Endothelial cell of hepatic sinusoid (primary cell): ENCODE data around the gene RHCE.
"Not testable (repeated sequence)": the region's sequence is repeated elsewhere in the genome, so short reads cannot be mapped to it uniquely, and the experiment has no call there.

Experiments
- in situ Hi-C: cut with HindIII; loops from 2 replicates; pipeline ENCODE4 v1.10.0; 2017; ENCODE audit warnings: low sequenced_read_pairs

RHCE gene

GRCh38 chr1:25349606-25350005 lies 71.0 kb downstream of the RHCE start:
- in situ Hi-C loops = loop anchor here (10.0 kb wide), 1 partner anchor 145 kb away; no protein-coding TSS in a partner anchor

DNA sequence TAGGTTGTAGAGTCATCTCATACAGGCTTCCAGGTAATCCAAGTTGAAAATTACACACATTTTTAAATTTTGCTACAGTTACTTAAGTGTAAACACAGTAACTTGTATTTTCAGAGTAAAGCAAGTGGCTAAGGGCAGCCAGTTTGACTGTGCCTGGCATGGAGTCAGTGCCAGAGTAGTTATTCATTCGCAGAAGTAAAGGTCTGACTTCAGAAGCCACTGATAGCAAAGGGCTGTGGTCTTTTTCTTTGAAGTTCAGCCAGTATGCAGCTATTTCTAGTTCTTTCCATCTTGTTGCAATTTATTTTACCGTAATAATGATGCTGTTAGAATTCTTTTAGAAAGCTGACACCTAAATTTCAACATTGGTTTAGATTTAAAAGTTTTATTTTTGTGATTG lies 73.1 kb downstream of the RHCE start:
- in situ Hi-C loops = no loop called here

DNA sequence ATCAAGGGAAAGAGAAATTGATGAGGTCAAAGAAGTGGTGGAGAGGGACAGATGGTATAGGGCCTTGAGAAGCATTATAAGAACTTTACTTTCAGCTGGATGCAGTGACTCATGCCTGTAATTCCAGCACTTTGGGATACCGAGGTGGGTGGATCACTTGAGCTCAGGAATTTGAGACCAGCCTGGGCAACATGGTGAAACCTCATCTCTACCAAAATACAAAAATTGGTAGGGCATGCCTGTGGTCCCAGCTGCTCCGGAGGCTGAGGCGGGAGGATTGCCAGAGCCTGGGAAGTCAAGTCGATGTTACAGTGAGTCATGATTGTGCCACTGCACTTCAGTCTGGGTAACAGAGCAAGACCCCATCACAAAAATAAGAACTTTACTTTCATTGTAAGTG lies 76.8 kb downstream of the RHCE start:
- in situ Hi-C loops = no loop called here

DNA sequence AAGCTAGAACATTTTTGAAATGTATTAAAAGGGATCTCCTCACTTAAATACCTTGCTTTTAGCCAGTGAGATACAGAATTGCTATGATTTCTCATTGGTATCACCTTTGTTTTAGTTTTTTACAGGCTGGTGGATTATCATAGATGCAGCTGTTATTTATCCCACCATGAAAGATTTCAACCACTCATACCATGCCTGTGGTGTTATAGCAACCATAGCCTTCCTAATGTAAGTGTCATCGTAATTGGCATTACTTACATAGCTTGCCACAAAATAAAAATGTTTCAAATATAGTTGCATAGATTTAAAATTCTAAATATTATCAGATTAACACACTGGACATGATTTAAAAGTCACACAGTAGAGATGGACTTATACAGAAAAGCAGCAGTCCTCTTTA lies 77.8 kb downstream of the RHCE start:
- in situ Hi-C loops = no loop called here

DNA sequence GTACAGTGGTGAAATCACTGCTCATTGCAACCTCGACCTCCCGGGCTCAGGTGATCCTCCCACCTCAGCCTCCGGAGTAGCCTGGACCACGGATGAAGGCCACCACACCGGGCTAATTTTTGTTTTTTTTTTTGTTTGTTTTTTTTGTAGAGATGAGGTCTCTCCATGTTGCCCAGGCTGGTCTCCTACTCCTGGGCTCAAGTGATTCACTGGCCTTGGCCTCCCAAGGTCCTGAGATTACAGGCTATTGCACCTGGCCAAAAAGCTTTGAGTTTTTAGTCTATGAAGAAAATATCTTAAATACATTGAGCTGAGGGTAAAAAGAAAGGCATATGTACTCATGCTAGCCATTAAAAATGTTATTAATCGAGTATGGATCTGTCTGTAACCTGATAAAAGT lies 78.9 kb downstream of the RHCE start:
- in situ Hi-C loops = no loop called here

DNA sequence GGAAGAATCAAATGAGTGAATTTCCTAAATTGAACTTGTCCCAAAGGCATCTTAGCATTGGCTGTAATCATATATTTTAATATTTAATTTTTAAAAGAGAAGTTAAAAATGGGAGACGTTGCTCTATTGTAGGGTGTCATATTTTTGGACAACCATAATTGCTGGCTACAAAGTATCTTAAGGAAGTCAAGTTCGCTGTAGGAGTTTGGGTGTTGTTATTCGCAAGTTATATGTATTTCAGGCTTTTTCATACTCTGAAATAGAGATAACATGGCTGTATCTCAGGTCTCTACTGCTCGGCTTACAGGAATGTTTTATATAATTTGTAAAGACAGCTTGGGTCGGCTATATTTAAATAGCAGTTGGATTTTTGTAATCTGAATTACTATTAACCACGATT lies 81.6 kb downstream of the RHCE start:
- in situ Hi-C loops = no loop called here

- in situ Hi-C loops = no loop called here
Measured at GRCh38 chr1:25338188-25338981, 82.2 kb downstream of the RHCE start, which contains the start of gene TMEM50A. TSS of gene TMEM50A (plus strand) at chr1:25338334. CDS start at chr1:25340487, 2,153 bp downstream.

DNA sequence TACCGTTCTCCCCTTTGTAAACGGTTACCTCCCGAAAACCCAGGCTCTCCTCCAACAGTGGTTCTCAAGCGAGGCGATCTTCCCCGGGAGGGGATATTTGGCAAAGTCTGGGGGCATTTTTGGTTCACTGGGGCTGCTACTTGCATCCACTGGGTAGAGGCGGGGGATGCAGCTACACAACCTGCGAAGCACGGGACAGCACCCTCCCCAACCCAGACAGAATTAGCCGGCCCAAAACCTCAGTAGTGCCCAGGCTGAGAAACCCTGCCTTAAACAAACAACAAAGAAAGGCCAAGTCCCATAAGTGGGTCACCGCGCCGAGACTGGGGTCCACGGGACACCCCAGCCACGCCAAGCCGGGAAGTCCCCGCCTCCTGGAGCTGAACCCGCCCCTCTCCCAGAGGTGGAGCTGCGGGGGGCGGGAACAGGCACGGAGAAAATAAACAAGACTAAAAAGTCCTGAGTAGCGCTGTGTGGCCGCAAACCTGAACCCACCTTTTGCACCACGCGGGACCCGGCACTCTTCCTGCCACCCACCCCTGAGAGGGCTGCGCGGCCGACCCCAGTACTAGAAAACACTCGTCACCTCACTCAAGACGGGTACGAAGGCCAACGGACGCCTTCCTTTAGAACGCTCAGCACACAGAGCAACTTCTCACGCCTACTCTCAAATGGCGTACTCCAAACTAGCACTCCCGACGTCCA lies 83.0 kb downstream of the RHCE start:
- in situ Hi-C loops = not testable (repeated sequence)

- in situ Hi-C loops = not testable (repeated sequence)
Measured at GRCh38 chr1:25336922-25337354, 83.7 kb downstream of the RHCE start.

- in situ Hi-C loops = not testable (repeated sequence)
Measured at GRCh38 chr1:25329950-25330349, 90.7 kb downstream of the RHCE start.

- in situ Hi-C loops = not testable (repeated sequence)
Measured at GRCh38 chr1:25329336-25329735, 91.3 kb downstream of the RHCE start.

DNA sequence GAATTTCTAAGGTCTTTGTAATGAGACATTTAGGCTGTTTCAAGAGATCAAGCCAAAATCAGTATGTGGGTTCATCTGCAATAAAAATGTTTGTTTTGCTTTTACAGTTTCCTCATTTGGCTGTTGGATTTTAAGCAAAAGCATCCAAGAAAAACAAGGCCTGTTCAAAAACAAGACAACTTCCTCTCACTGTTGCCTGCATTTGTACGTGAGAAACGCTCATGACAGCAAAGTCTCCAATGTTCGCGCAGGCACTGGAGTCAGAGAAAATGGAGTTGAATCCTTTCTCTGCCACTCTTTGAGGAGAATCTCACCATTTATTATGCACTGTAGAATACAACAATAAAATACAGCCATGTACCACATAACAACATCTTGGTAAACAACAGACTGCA lies 91.8 kb downstream of the RHCE start:
- in situ Hi-C loops = not testable (repeated sequence)

DNA sequence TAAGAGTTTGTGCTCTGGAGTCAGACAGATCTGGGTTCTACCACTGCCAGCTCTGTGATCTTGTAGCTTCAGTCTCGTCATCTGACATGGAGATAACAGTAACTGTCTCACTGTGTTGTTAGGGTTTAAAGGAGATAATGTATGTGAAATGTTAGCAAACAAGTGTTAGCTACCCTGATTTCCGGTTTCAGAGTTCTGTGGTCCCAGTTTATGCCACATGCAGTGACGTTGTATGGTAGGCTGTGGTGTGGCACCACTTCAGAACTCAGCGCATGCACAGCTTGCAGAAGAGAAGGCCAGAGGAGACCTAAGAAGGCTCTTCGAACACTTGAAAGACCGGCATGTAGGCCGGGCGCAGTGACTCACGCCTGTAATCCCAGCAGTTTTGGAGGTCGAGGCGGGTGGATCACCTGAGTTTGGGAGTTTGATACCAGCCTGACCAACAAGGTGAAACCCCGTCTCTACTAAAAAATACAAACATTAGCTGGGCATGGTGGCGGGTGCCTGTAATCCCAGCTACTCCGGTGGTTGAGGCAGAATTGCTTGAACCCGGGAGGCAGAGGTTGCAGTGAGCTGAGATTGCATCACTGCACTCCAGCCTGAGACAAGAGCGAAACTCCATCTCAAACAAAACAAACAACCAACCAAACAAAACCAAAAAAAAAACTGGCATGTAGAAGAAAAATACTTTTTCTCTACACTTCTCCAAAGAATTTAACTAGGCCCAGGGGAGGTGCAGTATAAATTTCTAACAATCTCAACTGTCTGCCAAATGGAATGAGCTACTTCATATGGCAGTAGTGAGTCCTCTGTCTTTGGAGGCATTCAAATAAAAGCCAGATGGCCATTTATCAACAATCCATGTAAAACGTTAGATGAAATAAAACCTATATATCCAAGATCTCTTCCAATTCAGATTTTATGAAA lies 92.5 kb downstream of the RHCE start:
- in situ Hi-C loops = not testable (repeated sequence)

- in situ Hi-C loops = not testable (repeated sequence)
Measured at GRCh38 chr1:25324407-25324806, 96.2 kb downstream of the RHCE start.

GRCh38 chr1:25322127-25322526 lies 98.5 kb downstream of the RHCE start:
- in situ Hi-C loops = not testable (repeated sequence)

- in situ Hi-C loops = not testable (repeated sequence)
Measured at GRCh38 chr1:25320314-25320938, 100.2 kb downstream of the RHCE start.

DNA sequence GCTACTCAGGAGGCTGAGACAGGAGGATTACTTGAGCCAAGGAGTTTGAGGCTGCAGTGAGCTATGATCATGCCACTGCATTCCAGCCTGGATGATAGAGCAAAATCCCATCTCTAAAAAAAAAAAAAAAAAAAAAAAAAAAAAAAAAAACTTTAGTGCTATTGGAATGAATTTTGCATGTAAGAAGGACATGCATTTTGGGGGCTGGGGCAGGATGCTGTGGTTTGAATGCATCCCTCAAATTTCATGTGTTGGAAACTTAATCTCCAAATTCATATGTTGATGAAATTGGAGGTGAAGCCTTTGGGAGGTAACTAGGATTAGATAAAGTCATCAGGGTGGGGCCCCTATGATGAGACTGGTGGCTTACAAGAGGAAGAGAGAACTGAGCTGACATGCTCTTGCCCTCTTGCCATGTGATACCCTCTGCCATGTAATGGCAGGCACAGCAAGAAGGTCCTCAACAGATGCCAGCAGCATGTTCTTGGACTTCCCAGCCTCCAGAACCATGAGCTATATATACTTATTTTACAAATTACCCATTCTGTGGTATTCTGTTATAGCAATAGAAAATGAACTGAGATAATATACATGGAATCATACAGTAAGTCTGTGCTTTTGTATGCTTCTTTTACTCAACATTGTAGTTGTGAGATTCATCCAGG lies 107.7 kb downstream of the RHCE start:
- in situ Hi-C loops = not testable (repeated sequence)
